Activated CD4-positive, alpha-beta T cell treated with anti-CD3 and anti-CD28 coated beads for 1 hour (primary cell): Measurements from ENCODE around the gene SZRD1.

ENCODE experiments used
- DNase-seq: peaks from one replicate; pipeline ENCODE4 v3.0.0-alpha.2; 2020

SZRD1 gene

DNA sequence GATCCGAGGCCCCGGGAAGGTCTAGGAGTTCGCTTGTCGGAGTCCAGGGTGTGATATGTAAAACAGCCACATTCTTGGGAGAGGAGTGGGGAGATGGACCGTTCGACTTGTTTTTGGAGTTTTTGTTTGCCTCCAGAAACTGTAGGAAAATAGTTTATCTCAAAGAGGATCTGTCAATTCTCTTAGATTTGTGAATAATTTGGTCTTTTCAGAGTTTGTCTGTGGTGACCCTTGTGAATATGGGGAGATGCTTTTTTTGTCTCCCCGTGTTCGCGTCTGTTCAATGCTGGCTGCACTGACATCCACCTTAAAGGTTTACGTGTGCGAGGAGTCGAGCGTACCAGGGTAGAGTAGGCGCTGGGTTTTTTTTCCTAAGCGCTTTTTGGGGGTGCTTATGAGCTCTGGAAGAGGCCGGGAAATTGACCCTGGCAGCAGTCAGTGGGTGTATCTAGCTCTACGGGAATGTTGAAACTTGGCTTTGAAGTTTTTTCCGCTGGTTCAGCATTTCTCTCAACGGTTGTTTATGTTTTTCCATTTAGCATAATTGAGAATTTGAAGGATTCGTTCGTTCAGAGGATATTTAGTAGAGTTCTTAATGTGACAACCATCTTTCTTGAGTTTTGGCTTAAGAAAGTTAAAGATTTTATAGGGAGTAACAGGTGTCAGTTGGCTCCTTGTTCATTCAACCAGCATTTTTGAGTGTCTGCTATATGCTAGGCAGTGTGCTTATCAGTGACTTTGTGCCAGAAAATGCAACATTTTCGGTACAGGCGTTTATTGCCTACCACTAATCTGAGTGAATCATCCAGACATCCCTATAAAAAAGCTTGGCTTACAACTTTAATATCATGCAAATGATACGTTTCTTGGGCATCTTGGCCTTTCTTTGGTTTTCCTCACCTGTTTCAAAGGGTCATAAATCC, 1.2 kb downstream of the SZRD1 start:
- no peak for DNase-seq

DNA sequence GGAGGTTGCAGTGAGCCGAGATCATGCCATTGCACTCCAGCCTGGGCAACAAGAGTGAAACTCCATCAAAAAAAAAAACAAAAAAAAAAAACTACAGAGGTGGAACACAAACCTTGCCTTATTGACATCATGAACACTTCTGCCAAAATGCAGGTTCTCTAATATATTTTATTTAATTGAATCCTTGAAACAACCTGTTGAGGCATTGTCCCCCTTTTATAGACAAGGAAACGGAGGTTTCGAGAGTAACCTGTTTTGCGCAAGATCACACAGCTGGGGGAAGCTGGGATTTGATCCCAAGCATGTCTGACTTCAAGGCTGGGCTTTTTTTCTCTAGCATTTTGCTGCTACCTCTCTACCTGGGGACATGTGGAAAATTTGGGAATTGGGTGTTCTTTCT, 2.8 kb downstream of the SZRD1 start:
- DNase-seq: no peak

DNA sequence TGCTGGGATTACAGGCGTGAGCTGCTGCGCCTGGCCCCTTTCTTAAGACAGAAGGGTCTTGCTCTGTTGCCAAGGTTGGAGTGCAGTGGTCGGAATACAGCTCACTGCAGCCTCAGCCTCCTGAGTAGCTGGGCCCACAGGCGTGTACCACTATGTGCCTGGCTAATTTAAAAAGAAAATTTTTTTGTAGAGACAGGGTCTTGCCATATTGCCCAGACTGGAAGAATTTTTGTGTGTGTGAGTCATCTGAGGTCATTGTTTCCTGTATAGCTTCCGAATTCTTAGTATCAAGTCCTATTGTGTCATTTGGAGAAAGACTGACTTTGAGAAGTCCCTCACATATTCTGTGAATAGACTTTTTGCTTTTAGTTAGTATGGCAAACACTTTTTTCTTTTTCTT, 4.7 kb downstream of the SZRD1 start:
- no peak for DNase-seq

DNA sequence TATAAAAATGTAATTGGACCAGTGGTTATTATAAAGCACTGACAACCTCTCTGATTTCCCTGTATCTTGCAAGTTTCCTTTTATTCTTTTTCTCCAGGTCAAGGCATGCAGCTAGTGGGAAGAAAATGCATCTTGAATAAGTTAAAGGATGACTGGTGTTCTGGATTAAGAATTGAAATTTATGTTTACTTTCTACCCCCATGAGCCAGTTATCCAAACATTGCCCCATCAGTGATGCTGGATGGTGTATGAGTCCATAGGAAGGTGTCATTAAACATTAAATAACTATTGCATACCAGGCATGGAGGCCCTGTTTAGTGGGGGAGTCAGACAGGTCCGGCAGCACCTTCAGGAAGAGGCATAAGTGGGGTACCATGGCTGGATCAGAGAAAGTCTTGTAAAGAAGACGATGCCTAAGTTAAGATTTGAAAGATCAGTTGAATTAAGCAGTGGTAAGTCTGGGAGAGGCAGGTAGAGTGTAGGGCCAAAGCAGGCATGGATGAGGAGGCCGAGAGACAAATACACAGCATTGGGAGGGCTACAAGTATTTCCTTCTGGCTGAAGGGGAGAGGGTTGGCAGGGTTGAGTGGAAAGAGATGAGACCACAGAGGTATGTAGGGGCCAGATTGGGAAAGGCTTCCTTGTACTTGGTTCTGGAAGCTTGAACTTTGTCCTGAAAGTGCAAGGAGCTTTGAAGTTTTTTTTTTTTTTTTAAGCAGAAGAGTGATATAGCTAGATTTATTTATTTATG, 5.7 kb downstream of the SZRD1 start:
- DNase-seq: no peak

DNA sequence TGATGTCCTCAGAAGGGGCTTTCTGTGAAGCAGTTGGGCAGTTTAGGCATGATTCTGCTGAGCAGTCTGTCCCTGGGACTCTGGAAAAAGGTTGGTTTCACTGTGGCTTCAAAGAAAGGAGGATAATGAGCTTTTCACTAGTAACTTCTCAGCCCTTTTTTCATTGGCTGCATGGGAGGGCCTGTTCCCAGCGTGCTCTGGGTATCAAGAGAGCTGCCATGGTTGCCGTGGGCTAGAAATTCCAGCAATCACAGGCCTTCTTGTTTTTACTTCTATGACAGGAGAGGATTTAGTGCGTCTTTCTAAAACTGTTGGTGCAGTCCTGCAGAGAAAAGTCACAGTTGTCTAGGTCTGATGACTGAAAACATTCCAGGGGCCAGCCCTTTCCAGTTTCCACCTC, 7.2 kb downstream of the SZRD1 start:
- no peak for DNase-seq

GRCh38 chr1:16375521-16376340, 8.7 kb downstream of the SZRD1 start:
- DNase-seq: no peak

- DNase-seq: no peak
Measured at GRCh38 chr1:16376971-16377370, 9.9 kb downstream of the SZRD1 start.

- DNase-seq: no peak
Measured at GRCh38 chr1:16378443-16378842, 11.4 kb downstream of the SZRD1 start.

DNA sequence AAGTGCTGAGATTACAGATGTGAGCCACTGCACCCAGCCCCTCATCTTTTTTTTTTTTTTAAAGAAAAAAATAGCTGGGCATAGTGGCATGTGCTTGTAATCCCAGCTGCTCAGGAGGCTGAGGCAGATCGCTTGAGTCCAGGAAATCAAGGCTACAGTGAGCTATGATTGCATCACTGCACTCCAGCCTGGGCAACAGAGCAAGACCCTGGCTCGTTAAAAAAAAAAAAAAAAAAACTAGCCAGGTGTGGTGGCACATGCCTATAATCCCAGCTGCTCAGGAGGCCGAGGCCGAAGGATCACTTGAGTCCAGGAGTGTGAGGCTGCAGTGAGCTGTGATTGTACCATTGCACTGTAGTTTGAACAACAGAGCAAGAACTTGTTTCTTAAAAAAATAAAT, 13.8 kb downstream of the SZRD1 start:
- DNase-seq: no peak

- DNase-seq: no peak
Measured at GRCh38 chr1:16383888-16384287, 16.8 kb downstream of the SZRD1 start.

DNA sequence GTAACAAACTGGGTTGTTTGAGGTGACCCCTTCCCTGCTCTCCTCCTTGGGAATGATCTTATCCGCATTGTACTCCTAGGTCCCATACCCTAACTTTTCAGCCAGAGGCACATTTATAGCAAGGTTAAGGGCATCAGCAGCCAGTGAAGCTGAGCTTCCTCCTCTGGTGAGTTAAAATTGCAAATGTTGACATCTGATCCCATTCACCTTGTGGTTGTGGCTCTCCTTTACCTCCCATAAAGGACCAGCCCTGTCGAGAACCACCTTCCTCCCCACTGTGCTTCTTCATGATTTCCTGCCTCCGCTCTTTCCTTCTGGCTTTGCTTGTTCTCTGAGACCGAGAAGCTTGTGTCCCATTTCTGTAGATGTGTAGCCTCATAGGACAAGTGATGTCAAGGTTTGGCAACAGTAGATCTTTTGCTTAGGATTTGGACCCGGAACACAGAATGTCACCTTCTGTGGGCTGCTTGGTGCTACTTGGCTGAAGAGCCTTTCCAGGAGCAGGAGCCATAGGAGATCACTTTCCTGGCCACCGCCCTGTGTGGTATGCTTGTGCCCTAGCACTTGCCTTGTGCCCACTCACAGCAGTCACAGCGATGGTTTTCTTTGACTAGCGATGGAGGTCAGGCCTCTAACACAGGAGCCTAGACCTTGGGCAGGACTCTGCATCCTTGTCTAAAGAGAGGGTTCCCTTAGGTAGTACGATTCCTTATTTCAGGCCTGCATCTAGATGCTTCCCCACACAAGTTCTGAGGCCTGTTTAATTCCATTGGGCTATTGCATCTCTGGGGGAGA, 18.8 kb downstream of the SZRD1 start:
- DNase-seq: no peak

- DNase-seq: no peak
Measured at GRCh38 chr1:16386454-16387113, 19.5 kb downstream of the SZRD1 start.

DNA sequence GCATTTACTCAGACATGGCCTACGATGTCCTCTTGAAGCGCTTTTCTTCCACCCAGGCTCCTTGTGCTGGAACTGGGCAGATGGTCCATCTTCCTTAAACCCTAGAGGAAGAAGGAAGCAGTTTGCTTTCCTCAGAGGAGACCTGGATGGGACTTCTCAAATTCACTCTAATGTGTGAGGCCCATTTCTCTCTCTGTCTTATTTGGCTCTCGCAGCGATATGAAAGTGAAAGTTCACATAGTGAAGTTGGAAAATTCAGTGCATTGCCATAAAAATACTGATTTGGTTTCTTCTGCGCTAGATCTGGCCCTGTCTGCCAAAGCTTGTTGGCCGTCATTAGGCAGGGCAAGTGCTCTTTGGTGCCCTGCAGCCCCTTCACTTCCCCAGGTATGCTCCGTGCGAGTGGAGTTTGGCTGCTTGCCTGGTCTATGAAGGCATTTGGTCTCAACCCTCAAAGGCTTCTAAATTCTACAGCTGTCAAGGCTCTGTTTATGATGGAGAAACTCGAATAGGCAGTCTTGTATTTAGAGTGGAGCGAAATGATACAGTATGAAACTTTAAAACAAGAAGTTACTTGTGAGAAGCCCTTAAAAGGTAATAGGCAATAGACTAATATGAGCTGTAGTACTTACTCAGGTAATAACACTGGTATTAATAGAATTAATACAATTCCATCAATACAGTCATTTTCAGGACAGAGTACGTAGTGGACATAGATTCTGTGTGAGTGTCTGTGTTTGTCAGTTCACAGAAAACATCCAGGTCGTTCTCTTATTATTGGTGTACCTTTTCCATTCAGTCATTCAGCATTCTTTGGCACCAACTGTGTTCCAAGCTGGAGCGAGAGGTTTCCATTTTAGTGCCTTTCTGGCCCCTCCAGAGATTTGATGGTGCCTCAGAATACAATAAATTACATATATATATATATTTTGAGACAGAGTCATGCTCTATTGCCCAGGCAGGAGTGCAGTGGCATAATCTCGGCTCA, 20.5 kb downstream of the SZRD1 start:
- DNase-seq: no peak

DNA sequence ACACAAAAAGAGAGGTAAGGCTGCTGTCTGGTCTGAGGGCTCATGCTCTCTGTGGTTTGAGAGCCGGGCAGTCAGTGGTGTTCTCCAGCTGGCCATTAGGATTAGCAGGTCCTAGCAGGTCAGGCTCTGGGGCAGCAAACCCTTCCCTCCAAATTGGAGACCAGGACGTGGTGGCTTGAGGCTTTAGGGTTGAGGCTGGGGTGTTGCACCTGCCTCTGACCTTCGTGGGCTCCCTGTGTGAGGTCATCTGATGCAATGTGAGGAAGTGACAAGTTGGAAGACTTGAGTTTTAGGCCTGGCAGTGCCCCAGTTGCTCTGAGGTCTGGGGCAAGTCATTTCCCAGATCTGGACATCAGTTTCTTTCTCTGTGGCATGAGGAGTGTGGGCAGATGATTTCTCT, 24.4 kb downstream of the SZRD1 start:
- DNase-seq: no peak

DNA sequence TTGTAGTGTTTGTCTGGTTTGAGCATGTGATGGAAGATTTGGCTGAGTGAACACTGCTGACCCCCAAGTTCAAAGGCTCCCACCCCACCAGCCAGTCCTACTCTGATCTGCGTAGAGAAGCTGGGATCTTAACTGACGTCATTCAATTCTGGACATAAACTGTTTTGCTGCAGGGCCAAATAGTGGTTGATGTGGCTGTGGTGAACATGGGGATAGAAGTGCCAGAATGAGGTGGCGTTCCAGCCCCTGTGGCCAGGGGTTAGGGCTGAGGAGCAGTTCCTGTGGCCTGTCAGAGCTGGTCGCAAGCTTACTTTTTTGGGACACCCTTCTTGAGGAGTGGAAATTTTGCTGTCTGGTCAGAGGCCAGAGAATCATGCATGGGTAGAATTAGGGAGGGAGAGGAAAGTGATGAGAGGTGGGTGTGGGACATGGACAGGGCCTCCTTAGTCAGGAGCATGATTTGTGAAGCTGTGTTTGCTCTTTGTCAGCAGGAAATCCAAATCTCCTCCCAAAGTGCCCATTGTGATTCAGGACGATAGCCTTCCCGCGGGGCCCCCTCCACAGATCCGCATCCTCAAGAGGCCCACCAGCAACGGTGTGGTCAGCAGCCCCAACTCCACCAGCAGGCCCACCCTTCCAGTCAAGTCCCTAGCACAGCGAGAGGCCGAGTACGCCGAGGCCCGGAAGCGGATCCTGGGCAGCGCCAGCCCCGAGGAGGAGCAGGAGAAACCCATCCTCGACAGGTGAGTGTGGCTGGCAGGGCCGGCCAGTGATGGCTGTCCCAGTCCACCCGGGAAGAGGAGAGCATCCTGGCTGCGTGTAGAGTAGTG, 25.9 kb downstream of the SZRD1 start:
- DNase-seq: no peak

DNA sequence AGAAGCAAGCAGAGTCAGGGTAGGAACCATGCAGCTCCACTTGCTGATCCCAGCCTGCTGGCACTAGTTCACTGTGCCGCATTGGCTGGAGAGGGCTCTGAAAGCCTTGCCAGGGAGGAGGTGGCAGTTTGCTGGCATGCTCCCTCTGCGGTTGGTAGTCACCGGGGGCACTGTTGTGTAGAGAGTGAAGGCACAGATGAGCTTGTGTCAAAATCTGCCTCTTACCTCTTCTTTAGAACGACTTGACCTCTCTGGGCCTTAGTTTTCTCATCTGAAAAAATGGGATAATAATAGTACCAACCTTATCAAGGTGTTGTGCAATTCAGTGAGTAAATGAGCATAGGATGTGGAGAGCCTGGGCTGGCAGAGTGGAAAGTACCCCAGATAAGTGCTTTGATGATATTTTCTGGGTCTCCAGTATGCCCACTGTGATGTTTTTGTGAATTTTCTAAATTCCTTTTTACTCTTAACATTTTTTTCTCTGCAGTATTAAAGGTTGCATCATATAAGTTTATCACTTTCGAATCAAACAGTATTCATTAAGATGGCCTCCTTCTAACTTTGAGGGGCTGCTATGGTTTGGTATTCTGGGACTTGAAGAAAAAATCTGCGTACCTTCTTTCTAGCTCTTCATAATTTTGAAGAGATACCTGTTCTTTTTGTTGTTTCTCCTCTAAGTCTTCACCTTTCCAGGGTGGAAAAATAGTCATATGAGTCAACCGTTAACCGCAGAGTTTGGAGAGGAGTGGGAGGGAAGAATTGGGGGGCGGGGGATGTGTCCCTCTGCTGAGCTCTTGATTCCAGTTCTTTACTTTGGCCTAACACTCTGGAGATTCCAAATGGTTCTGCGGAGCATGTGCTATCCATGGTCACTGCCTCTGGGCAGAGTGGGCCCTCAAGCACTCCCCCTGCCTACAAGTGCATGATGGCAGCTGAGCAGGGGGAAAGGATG, 26.8 kb downstream of the SZRD1 start:
- DNase-seq: no peak

DNA sequence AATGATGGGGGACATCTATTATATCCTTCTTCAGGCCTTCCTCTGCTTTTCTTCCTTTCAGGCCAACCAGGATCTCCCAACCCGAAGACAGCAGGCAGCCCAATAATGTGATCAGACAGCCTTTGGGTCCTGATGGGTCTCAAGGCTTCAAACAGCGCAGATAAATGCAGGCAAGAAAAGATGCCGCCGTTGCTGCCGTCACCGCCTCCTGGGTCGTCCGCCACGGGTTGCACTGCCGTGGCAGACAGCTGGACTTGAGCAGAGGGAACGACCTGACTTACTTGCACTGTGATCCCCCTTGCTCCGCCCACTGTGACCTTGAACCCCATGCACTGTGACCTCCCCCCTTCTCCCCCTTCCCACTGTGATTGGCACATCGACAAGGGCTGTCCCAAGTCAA, 27.9 kb downstream of the SZRD1 start:
- no peak for DNase-seq

GRCh38 chr1:16396591-16396990, 29.5 kb downstream of the SZRD1 start:
- DNase-seq: no peak

DNA sequence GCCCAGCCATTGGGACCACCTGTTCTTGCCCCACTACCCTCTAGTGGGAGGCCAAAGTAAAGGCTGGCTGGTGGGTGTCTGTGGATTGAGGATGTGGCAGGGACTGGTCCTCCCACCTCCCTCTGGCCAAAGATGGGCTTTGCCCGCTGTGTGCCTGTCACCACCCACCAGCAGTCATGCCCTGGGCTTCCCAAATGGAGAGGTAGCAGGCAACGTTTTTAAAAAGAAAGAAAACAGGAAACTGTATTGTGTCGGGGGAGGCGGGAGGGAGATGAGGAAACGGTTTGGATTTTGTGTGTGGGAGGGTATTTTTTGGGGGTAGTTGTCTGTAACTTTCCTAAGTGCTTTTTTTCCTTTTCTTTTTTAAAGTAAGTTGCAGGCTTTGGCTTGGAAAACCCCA, 30.1 kb downstream of the SZRD1 start:
- no peak for DNase-seq
